ENCODE results near the gene CALHM3. TPM values are rescaled to one million over a fixed set of nuclear protein-coding genes. Genes with fewer than 3 reads are reported as not detected.

CALHM3 gene
- total RNA-seq, 4 donors from 2014 or later: not detected

- ATAC-seq (ENCODE audit: low FRiP score) (peak; percentile 38), DNase-seq (ENCODE audit: low spot score) (no peak)
- no peak for TF ChIP-seq CTCF (IDR thresholded peaks at IDR 0.05)
These were observed 30.3 kb downstream of the CALHM3 start for GRCh38 chr10:103448746-103449145.

DNA sequence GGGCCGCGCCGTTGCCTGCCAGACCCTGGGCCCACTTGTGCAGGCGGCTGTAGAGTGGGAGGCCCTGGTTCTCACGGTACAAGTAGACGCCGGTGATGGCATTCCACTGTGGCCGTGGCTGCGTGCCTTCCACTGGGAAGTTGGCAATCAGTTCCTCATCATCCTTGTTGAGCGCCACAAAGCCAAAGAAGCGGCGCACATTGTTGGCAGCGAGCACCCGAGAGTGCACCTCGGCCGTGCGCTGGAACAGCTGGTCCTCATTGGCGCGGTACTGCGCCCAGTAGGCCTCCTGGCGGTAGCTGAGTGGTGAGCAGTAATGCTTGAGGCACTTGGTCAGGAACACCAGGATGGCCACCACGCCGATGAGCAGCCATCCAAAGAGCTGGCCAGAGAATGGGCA is 31.9 kb downstream of the CALHM3 start:
- no peak for DNase-seq (ENCODE audit: low spot score)
- no peak for ATAC-seq (ENCODE audit: low FRiP score)
- no peak for TF ChIP-seq CTCF (IDR thresholded peaks at IDR 0.05)

DNA sequence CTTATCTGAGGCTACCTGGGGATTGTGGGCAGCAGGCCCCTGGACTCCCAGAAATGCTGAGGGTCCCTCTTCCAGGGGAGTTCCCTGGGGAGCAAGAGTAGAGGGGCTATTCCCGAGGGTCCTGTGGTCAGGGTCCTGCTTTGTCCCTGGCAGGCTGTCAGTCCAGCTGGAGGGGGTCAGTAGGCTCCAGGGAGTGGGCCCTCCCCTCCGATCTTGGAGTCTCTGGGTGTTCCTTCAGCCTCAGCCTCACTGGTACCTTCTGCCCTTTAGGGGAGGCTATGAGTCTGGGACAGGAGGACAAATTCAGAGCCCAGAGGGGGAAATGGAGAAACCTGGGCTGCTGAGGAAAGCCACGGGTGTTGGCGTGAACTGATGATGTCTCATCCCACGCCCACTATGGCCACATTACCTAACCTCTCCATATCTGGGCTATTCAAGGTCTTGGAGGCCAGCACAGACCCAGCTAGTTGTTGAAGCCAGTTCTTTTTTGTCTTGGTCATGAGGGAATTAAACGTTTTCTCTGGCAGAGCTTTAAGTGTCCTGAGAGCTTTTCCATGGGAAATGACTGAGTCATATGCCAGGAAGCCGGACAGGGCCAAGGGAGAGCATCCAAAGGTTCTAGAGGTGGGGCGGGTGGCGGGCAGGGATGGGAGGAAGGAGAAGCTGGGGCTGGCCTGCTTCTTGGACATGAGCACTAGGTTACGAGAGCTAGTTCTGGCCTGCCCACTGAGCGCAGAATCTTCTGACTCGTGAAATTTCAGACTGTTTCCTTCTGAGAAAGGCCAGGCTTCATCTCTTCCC is 33.1 kb downstream of the CALHM3 start:
- ATAC-seq (ENCODE audit: low FRiP score) (peak; percentile 79), DNase-seq (ENCODE audit: low spot score) (no peak)
- no peak for TF ChIP-seq CTCF (IDR thresholded peaks at IDR 0.05)

- no peak for TF ChIP-seq CTCF (IDR thresholded peaks at IDR 0.05)
- DNase-seq (ENCODE audit: low spot score) (no peak), ATAC-seq (ENCODE audit: low FRiP score) (no peak)
These were observed 33.7 kb downstream of the CALHM3 start for GRCh38 chr10:103445366-103445765.

GRCh38 chr10:103444478-103444877 is 34.6 kb downstream of the CALHM3 start:
- DNase-seq (ENCODE audit: low spot score): no peak
- no peak for TF ChIP-seq CTCF (IDR thresholded peaks at IDR 0.05)
- ATAC-seq (ENCODE audit: low FRiP score): no peak

DNA sequence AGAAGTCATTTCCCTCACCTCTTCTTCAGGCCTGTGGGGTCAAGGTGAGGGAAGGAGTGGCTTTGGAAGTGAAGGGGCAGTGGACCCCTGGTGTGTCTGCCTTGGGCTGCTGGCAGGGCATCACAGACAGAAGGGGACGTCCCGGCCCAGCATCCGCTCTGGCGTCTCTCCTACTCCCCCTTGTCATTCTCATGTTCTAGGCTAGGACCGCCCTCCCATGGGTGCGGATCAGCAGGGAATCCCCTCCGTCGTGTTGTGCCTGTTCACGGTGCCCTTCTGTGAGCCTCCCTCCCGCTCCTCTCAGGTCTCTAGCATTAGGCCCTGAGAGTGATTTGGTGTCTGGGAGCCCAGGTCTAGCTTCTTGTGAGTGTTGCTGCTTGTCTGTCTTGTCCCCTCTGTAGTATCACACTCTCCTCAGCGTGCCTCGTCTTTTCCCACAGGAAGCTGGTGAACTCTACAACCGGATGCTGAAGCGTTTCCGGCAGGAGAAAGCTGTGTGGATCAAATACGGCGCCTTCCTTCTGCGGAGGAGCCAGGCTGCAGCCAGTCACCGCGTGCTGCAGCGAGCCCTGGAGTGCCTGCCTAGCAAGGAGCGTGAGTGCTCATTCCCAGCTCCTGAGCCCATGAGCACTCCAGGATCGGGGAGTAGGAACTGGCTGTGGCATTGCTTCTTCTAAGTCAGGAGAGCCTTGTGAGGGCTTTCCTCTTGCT is 35.4 kb downstream of the CALHM3 start:
- DNase-seq (ENCODE audit: low spot score): no peak
- no peak for TF ChIP-seq CTCF (IDR thresholded peaks at IDR 0.05)
- no peak for ATAC-seq (ENCODE audit: low FRiP score)
